Activated naive CD4-positive, alpha-beta T cell treated with anti-CD3 and anti-CD28 coated beads, Interleukin-2, amount 50 U/mL, for 24 hours (primary cell): ENCODE measurements around the gene PKMYT1.
"Not testable (repeated sequence)": the region's sequence is repeated elsewhere in the genome, so short reads cannot be mapped to it uniquely, and the experiment has no call there.

Source experiments
- H3K27ac Mint-ChIP-seq: one replicate; pipeline ENCODE4 v1.8.0; 2021; ENCODE audit warnings: mild to moderate bottlenecking, mixed read lengths
- H3K27me3 Mint-ChIP-seq: one replicate; pipeline ENCODE4 v1.8.0; 2021; ENCODE audit warnings: mixed read lengths
- H3K36me3 Mint-ChIP-seq: one replicate; pipeline ENCODE4 v1.8.0; 2021; ENCODE audit warnings: mixed read lengths
- H3K4me1 Mint-ChIP-seq: one replicate; pipeline ENCODE4 v1.8.0; 2021; ENCODE audit warnings: mixed read lengths
- H3K4me3 Mint-ChIP-seq: one replicate; pipeline ENCODE4 v1.8.0; 2021; ENCODE audit warnings: mild to moderate bottlenecking, mixed read lengths
- H3K9me3 Mint-ChIP-seq: one replicate; pipeline ENCODE4 v1.8.0; 2021; ENCODE audit warnings: mixed read lengths

The PKMYT1 gene

GRCh38 chr16:2930236-2930635 lies 50.0 kb downstream of the PKMYT1 start:
- H3K4me1 Mint-ChIP-seq = peaks cover 15% of the 10 kb centered on the region
- H3K27ac Mint-ChIP-seq = no peak overlapping the region
- H3K4me3 Mint-ChIP-seq = no peak overlapping the region
- peaks cover 5% of the 10 kb centered on the region for H3K36me3 Mint-ChIP-seq
- no peaks in the 10 kb centered on the region for H3K9me3 Mint-ChIP-seq
- H3K27me3 Mint-ChIP-seq = no peaks in the 10 kb centered on the region

GRCh38 chr16:2929693-2930092 lies 50.6 kb downstream of the PKMYT1 start:
- Mint-ChIP-seq H3K4me1 (peaks cover 15% of the 10 kb centered on the region), H3K9me3 (no peaks in the 10 kb centered on the region), H3K36me3 (peaks cover 4% of the 10 kb centered on the region), H3K4me3 (no peak overlapping the region), H3K27me3 (no peaks in the 10 kb centered on the region), H3K27ac (no peak overlapping the region)

GRCh38 chr16:2928796-2929195 lies 51.5 kb downstream of the PKMYT1 start:
- no peaks in the 10 kb centered on the region for H3K27me3 Mint-ChIP-seq
- peaks cover 15% of the 10 kb centered on the region for H3K4me1 Mint-ChIP-seq
- H3K9me3 Mint-ChIP-seq = no peaks in the 10 kb centered on the region
- H3K27ac Mint-ChIP-seq = no peak overlapping the region
- H3K36me3 Mint-ChIP-seq = no peaks in the 10 kb centered on the region
- H3K4me3 Mint-ChIP-seq = no peak overlapping the region

GRCh38 chr16:2928151-2928550 lies 52.1 kb downstream of the PKMYT1 start:
- peaks cover 15% of the 10 kb centered on the region for H3K4me1 Mint-ChIP-seq
- H3K36me3 Mint-ChIP-seq, H3K4me3 Mint-ChIP-seq, H3K27ac Mint-ChIP-seq, H3K9me3 Mint-ChIP-seq, H3K27me3 Mint-ChIP-seq: not testable (repeated sequence)

- no peak overlapping the region for H3K4me3 Mint-ChIP-seq
These were observed 53.1 kb downstream of the PKMYT1 start for GRCh38 chr16:2927010-2927646.

GRCh38 chr16:2926650-2926999 lies 53.6 kb downstream of the PKMYT1 start:
- Mint-ChIP-seq H3K27me3 (no peaks in the 10 kb centered on the region), H3K27ac (no peak overlapping the region), H3K4me3 (no peak overlapping the region), H3K36me3 (peaks cover 2% of the 10 kb centered on the region), H3K9me3 (no peaks in the 10 kb centered on the region), H3K4me1 (peaks cover 15% of the 10 kb centered on the region)

More at GRCh38 chr16:2927010-2927646, 53.1 kb downstream of the PKMYT1 start:
- peaks cover 15% of the 10 kb centered on the region for H3K4me1 Mint-ChIP-seq
- no peaks in the 10 kb centered on the region for H3K9me3 Mint-ChIP-seq
- H3K27ac Mint-ChIP-seq = peak overlapping the region; percentile 20
- peaks cover 2% of the 10 kb centered on the region for H3K36me3 Mint-ChIP-seq
- H3K27me3 Mint-ChIP-seq = no peaks in the 10 kb centered on the region

DNA sequence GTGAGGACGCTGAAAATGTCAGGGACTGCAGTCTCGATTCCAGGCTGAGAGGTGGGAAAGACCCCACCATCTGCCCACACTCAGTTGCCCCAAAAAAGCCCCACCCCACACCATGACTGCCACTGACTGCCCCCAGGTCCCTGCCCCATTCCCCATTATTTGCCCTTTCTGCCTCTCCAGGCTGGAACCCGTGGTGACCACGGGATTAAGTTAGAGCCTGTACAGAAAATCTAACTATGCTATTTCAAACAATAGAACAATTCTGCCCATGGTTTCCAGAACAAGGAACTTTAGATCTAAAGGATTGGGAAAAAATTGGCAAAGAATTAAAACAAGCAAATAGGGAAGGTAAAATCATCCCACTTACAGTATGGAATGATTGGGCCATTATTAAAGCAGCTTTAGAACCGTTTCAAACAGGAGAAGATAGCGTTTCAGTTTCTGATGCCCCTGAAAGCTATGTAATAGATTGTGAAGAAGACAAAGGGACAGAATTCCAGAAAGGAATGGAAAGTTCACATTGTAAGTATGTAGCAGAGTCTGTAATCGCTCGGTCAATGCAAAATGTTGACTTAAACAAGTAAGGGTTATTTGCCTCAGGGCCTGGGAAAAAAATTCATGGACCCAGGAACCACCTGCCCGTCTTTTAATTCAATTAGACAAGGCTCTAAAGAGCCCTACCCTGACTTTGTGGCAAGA lies 54.1 kb downstream of the PKMYT1 start:
- Mint-ChIP-seq H3K27ac (no peak overlapping the region), H3K27me3 (no peaks in the 10 kb centered on the region), H3K9me3 (no peaks in the 10 kb centered on the region), H3K4me1 (peaks cover 15% of the 10 kb centered on the region), H3K4me3 (no peak overlapping the region), H3K36me3 (peaks cover 2% of the 10 kb centered on the region)

DNA sequence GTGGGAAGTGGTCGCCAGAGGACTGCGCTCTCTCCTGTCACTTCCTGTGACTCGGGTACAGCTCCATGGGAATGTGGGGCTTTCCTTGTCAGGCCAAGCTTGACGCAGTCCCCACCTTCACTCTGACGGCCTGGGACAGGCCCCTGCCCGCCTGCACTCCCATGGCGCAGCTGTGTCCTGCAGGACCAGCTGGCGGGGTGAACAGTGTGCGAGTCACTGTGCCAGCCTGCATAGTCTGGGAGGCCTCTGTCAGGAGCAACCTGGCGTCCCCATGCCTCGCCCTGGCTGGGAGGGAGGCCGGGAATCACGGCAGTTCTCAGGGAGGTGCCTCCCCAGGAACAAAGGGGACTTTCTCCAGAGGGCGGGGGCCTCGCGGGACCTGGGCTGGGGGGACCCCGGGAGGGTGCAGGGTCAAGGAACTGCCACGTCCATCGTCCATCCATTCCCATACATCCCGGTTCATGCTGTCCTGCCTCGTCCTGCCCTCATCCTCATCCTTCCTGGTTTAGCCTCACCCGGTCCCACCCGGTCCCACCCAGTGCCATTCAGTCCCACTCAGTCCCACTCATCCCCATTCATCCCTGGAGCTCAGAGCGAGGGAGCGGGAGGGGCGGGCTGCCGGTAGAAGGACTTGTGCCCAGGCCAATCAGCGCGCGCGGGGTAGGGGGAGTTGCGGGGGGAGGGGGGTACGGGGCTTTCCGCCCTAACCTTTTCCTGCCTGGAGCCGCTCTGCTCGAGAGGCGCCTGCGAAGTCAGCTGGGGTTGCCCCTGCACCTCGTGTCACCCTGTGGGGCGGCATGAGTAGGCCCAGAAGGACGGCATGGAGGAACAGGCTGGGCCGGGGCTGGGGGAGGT lies 55.1 kb downstream of the PKMYT1 start:
- Mint-ChIP-seq H3K27me3 (no peaks in the 10 kb centered on the region), H3K4me1 (peaks cover 15% of the 10 kb centered on the region), H3K4me3 (no peak overlapping the region), H3K36me3 (peaks cover 2% of the 10 kb centered on the region), H3K27ac (no peak overlapping the region), H3K9me3 (no peaks in the 10 kb centered on the region)

GRCh38 chr16:2923481-2923880 lies 56.8 kb downstream of the PKMYT1 start:
- H3K27me3 Mint-ChIP-seq = no peaks in the 10 kb centered on the region
- H3K27ac Mint-ChIP-seq = no peak overlapping the region
- peaks cover 20% of the 10 kb centered on the region for H3K4me1 Mint-ChIP-seq
- no peaks in the 10 kb centered on the region for H3K9me3 Mint-ChIP-seq
- H3K4me3 Mint-ChIP-seq = no peak overlapping the region
- peaks cover 4% of the 10 kb centered on the region for H3K36me3 Mint-ChIP-seq
